ENCODE results near the gene ALDH1L1.

- TF ChIP-seq ATF3 (CRISPR knock-in tag; conservative IDR thresholded peaks at IDR 0.05) (no peak), ZNF512 (CRISPR knock-in tag; IDR thresholded peaks at IDR 0.05; ENCODE audit: borderline replicate concordance) (no peak), CTCF (IDR thresholded peaks at IDR 0.05) (peak; percentile 27; the same call in 1 of the 2 replicates)
Observed at GRCh38 chr3:126132751-126133511, 47.5 kb downstream of the ALDH1L1 start.
